Stimulated activated CD4-positive, alpha-beta T cell treated with anti-CD3 and anti-CD28 coated beads, TNF-alpha, amount 100 ng/mL, for 24 hours (primary cell): ENCODE results near the gene APEX1.

Source experiments
- DNase-seq, 3 experiments: peaks; one replicate each; pipeline ENCODE4 v3.0.0-alpha.2; 2020; ENCODE audit warnings: low read depth in 3 of 3

The APEX1 gene

DNA sequence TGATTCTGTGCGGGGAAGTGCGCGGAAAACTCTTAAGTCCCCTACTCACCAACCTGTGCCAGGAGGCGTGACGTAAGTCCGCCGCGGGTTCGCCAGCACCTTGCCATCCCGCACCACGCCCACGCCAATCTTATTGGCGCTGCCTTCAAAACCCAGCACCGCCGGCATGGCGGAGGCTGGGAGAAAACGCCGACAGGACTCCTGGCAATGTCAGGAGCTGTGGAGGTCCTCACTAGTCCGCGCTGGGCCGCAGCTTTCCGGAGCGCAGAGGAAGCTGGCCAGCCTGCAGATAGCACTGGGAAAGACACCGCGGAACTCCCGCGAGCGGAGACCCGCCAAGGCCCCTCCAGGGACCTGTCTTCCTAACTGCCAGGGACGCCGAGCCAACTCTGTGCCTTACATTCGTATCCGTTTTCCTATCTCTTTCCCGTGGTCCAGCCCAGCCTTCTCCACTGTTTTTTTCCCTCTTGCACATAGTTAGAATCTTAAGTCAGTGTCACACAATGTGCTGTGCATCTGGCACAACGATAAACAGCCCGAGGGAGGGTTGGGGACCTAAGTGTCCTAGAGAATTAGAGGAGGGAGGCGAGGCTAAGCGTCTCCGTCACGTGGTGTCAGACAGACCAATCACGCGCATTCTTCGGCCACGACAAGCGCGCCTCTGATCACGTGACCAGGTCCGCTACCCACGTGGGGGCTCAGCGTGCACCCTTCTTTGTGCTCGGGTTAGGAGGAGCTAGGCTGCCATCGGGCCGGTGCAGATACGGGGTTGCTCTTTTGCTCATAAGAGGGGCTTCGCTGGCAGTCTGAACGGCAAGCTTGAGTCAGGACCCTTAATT lies at the start of gene APEX1, which contains the start of gene OSGEP:
TSS of gene APEX1 (plus strand) at position 711 of the 839 bp plus-strand sequence. CDS start 420 bp downstream, outside the sequence.
TSS of gene OSGEP (minus strand) at position 297 of the 839 bp plus-strand sequence. CDS start at position 168, 129 bp downstream.
- peak; percentile 95 to 97 (median 97) for DNase-seq

DNA sequence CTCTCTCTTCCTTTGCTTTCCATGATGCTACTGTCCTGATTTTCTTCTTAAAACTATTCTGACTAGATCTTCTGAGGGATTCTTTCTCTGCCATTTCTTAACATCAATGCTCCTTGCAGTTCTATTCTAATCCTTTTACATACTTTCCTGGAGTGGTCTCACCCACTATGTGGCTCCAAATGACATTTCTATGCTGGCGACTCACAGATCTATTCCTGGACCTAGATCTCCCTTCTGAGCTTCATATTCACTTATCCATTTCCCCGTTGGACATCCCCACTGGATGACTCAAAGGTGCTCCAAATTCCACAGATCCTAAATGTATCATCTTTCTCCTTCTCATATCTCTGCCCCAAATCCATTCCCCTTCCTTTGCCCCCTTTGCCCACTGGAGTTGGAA lies 45.8 kb upstream of the APEX1 start:
- no peak for DNase-seq

DNA sequence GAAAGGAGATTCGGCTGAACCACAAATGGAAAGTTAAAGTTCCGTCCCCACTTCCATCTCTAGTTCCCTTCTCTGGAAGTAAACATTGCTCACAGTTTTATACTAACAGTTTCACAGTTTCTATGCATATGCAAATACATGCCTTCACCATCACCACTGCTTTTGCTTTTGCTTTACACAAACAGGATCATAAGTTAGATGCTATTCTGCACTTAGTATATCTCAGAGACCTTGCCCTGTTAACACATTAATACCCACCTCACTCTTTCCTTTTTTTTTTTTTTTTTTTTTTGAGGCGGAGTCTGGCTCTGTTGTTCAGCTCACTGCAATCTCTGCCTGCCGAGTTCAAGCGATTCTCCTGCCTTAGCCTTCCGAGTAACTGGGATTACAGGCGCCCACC lies 42.6 kb upstream of the APEX1 start:
- DNase-seq = no peak

DNA sequence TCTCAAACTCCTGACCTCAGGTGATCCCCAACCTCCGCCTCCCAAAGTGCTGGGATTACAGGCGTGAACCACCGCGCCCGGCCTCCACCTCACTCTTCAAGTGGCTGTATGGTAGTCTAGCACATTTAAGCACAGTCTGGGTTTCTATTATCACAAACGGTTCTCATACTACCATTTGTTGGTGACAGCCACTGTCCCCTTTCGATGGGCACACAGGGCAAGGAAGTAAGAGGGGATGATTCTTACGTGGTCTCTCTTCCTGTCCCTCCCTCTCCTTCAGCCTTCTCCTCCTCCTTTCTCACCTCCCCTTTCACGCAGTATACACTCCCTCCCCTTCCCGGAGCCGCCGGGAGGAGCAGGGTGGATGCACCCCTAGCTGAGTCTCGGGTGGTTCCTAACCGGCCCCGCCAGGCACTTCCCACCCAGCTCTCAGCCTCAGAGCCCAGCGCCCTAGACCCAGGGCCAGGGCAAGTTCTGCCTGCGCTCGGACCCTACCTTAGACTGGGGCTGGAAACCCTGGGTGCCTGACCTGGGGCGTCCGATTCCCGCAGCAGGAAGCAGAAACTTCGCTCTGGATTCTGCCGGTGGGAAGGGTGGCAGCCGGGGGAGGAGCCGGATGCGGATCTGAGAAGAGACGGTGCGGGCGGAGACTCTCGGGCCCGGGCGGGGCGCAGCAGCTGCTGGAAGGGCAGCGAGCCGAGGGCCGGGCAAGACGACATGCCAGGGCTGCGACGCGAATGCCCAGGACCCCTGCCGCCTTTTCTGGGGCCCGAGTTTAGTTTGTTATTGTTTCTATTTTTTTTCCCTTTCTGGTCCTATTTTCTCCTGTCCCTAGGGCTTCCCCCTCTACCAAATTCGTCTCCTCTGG lies 41.9 kb upstream of the APEX1 start, which contains the start of gene TEP1:
TSS of gene TEP1 (minus strand) at position 626 of the 868 bp plus-strand sequence. CDS start 5,062 bp downstream, outside the sequence.
- peak; percentile 51 to 79 (median 56) for DNase-seq

DNA sequence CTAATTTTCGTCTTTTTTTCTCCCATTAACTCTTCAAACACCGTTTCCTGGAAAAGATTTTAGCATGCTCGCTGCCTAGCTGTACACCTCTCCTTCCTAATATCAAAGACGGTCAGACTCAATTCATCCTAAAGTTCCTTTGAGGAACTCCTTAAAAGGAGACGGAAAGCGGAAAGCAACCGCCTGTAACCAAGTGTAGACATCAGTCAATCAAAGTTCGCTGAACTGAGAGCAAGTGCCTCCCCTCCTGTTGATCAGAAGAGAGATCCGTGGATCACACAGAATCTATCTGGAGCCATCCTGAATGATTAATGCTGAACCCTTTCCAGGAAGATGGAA lies 41.3 kb upstream of the APEX1 start:
- DNase-seq = no peak

DNA sequence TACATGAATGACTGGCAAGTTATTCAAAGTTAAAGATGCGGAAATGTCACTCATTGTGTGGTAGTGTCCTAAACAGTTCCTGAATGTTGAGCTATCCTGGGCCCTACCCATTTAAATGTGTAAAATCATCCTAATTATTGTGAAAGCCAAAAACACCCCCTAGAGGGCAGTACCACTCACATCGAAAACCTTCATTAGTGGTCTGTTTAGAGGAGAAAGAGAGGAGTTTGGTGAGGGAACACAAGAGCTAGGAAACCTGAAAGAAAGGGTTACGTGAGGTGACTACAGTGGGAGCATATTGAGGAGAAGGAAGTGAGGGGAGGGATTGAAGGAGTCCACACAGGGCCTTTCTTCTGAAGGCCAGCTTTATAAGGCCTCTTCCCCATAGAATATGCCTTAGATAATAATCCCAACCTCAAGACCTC lies 39.2 kb upstream of the APEX1 start:
- no peak for DNase-seq

DNA sequence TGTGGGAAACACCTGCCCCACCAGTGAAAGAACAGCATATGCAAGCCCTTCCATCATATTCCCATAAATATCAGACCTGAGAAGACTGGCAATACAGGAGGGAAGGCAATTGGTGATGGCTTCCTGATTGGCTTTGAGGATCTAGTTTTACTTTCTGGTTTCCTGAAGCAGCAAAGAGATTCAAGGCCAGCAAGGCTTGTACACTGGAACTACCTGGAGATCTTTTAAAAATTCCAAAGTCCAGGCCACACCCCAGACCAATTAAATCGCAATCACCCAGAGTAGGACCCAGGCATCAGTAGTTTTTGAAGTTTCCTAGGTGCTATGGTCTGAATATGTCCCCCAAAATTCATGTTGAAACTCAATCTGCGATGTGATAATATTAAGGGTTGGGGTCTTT lies 38.8 kb upstream of the APEX1 start:
- no peak for DNase-seq

DNA sequence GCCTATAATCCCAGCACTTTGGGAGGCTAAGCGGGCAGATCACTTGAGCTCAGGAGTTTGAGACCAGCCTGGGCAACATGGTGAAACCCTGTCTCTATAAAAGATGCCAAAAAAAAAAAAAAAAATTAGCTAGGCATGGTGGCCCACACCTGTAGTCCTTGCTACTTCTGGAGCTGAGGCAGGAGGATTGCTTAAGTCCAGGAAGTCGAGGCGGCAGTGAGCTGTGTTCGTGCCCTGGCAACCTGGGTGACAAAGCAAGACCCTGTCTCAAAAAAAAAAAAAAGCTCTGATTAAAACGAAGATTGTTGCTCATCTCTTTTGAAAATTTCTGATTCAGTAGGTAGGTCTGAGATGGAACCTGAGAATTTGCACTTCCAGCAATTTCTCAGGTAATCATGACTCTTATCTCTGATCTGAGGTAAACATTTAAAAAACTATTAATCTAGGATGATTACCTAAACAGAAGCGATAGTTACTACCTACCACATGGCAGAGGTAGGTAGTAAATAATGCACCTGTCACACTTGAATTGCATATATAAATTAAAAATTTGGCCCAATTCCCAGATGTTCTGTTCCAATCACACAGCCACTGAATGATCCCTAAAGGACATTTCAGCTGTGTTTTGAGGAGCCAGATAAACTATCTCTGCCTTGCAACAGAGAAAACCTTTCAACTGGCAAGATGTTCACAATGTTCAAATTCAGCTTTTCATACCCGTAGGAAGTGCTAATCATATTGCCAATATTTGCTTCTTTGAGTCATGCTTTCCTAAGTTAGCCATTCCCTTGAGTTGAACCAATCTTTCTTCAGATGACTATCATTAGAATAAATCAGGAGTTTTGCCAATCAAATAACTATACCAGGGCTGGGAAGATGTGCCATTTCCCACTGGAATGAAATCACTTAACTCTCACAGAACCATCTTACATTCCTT lies 37.5 kb upstream of the APEX1 start:
- DNase-seq = no peak

DNA sequence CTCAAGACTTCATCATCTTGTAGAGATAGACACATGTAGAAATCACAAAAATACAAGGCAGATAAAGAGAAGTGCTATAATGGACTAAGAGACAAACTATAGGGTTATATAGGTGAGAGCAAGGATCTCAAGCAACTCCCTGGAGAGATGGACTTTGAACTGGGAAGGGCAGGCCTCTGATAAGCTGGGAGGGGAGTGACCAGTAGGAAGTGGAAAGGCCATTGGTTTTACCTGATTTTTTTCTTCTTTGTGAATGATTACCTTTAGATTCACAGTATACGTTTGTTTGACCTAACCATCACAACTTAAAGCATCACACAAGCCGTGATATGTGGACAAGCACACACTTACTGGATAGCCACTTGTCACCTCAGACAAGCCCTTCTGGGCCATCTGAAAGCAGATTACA lies 36.5 kb upstream of the APEX1 start:
- DNase-seq = no peak

DNA sequence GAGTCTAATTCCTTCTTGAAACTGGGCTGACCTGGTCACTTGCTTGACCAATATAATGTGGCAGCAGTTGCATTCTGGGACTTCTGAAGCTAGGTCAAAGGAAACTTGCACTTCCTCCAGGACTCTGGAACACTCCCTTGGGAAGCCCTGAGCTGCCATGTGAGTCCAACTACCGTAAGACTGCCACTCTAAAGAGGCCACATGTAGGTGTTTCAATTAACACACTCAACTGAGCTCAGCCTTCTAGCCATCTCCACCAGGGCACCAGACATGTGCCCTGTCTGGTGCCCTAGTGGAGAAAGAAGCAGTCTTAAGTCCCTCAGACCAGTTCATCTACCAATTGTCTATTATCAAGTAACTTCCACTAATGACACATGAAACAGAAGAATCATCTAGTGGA lies 35.6 kb upstream of the APEX1 start:
- no peak for DNase-seq

DNA sequence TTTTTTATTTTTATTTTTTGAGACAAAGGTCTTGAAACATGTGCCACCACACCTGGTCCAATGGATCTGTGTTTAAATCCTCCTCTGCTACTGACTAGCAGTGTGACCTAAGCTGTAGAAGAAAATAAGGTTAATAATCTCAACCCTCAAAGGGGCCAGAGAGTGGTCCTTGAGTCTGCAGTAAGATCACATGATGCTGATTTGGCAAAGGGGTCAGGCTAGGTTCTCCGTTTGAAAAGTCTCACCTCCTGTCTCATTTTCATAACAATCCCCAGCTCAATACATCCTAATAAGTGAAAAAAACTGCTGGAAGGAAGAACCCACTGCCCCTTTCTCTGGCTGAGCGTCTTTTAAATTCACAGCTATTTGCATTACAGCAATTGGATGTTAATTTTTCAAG lies 33.8 kb upstream of the APEX1 start:
- DNase-seq = no peak

DNA sequence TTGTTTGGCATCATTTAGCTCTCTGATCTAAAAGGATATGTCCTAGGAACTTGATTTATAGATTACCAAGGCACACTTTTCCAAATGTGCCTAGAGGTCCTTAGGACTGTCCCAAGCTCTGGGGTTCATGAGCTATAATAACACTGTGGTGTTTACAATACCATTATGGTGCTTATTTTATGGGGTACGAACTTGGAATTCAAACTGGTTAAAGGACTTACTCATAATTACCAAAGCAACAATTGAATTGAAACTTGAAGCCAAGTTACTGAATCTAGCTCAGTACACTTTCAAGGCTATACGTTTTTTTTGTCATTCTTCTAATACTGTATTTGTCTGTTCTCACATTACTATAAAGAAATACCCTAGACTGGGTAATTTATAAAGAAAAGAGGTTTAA lies 32.1 kb upstream of the APEX1 start:
- no peak for DNase-seq

DNA sequence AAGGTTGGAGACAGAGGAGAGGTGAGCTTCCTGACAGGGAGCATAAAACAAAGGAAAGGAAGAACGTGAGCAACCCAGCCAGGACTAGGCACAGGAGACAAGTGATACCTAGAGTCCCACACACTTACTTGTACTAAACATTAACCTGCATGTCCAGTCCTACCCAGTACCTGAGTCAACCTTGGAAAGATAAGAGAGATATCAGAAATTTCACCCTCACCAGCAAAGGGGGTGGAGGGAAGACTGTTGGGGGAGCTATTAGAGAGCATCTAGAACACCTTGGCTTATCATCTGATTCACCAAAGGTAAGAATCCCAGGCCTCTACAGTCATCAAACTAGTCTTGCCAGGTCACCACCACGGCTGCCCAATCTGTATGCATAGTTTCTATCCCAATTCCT lies 30.2 kb upstream of the APEX1 start:
- no peak for DNase-seq

DNA sequence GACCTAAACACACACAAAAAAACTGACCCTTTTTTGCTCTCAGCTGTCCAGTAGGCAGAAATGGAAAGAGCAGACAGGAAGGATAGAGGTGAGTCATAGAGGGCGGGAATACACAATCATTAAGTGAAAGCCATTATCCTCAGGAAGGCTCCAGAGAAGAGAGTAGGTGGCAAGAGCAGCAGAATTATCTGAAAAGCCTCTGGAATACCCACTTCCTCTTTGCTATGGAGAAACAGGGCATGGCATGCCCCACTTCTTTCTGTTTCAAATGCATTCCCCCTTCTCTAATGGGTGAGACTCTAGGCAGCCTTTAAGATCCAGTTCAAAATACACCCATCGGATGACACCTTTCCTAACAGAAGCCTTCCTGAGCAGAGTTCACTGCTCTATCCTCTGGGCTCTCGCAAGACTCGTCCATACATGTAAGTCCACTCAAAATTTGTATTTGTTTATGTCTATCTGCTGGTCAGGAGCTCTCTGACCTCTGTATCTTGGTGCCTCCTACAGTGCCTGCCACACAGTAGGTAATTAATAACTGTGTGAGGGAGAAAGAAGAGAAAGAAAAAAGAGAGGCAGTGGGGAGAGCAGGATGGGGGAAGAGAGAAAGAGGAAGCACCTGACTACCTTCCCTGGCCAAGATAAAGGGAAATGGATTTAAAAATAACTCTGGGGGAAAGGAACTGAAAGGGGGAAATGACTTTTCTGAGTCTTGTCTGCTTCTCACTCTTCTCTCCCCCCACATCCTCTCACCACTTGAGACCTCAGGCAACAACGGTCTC lies 27.6 kb upstream of the APEX1 start:
- DNase-seq = no peak

DNA sequence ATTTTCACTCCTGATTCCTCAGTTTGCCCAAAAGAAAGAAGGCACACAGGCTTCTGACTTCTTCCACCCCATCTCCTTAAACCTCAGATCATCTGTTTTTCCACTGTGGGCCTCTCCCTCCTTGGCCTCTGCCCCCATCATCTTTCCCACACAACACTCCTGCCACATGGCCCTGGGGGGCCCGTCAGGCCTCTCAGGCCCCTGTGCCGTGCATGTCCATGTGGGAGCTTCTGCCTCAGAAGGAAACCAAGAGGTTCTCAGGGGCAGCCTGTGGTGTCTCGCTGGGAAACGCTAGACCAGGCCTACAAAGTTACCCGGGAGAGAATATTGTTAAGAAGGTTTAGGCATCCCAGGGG lies 27.0 kb upstream of the APEX1 start:
- no peak for DNase-seq

DNA sequence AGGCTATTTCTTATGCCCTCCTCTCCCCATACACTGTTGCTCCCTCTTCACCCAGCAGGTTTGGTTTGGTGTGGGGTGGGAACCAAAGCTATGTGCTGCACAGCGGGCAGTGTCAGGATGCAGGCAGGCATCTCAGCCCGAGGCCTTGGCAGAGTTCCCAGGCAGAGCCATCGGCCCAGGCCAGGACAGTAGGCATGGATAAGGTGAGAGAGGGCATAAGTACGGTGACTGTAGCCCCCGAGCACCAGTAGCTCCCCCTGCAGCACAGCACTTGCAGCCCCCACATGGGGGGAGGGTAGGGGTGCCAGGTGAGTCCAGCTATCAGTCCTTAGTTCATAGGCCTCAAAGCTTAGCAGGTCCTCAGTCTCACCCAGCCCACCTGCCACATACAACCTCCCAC lies 26.2 kb upstream of the APEX1 start:
- DNase-seq = no peak

DNA sequence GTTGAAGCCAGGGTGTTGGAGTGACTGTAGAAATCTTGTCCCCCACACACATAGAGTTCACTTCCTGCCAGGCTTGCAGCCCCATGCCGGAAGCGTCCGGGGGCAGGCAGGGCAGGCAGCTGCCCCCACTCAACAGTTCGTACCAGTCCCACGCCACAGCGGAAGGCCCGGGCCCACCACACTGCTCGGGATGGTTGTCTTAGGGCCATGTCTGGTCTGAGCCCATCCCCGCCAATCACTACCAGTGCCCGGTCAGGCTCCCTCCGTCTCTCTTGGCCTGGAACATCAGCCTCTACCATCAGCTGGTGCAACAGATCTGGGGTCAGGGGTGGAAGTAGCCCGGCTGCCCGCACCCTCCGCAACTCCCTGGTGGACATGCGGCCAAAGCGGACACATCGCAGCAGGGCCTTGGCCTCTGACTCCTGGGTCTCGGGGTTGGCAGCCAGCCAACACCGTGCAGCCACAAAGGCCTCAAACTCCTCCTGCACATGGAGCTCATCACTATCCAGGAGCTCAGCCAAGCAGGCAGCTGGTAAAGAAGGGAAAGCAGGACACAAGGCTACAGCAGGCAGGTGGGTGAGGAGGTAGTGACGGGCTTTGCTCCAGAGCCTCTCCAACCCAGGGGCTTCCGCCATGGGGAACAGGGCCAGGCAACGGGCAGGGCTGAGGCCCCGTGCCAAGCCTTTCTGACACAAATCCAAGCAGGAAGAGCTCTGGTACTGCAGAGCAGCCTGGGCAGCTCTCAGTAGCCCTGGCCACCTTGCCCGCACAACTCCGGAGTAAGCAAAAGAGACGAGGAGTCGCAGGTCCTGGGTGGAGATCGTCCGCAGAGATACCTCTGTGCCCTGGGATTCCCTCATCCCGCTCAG lies 25.0 kb upstream of the APEX1 start:
- DNase-seq = no peak

DNA sequence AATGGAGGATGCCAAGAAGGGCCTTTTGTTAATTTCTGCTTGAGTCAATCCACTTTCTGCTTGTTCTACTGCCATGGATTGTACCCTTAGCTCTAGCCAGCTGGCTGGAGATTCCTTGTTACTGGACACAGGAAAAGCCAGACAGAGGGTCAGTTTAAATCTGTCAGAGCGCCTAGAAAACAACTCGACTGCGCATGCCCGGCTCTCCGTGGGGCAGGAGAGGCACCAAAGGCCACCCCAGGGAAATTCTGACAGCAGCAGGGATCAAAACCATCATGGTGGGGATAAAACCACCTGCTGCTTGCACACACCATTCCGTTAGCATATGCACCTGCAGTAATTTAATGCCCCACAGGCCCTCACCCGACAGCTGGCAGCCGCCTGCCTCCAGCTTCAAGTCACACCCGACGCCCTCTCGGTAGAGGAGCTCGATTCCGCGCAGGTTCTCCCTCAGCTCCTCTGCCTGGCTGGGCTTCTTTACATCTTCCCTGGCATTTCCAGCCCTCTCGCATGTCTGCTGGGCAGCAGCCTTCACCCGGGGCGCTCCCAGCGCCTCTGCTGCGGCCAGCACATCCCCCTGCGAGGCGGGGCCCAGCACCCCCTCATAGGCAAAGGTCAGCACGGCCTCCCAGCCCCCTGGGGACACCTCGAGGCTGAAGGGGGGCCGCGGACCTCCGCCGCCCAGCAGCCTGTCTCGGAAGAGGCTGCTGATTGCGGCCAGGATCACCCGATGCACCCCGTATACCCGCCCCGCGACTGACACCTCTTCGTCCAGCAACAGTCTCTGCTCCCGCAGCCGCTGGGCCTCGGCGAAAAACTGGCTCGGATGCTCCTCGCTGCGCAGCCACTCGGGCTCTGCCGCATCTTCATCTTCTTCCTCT lies 20.1 kb upstream of the APEX1 start:
- DNase-seq = no peak
